ENCODE results near the gene ZNF775. TPM values are rescaled to one million over a fixed set of nuclear protein-coding genes. Genes with fewer than 3 reads are reported as not detected.
A peak's percentile ranks its signal among the peaks of the same experiment; 100 is the strongest.

Gene ZNF775
- polyA plus RNA-seq, 3 donors: 1.3 to 2.7 (median 1.4) TPM

GRCh38 chr7:150403376-150404171 is 24.4 kb downstream of the ZNF775 start:
- peak overlapping the region; percentile 95 for H3K4me2 ChIP-seq (replicated peaks; ENCODE audit: extremely low read depth, low read length, poor library complexity, severe bottlenecking)
- H3K79me2 ChIP-seq (ENCODE audit: insufficient read depth, low read length): no peaks in the 10 kb centered on the region
- H3K9ac ChIP-seq (ENCODE audit: insufficient read depth, low read length, poor library complexity, severe bottlenecking): no peak overlapping the region
- DNase-seq: no peak
- peak overlapping the region; percentile 95 for H2AFZ ChIP-seq (ENCODE audit: insufficient read depth, low read depth, low read length, poor library complexity, severe bottlenecking)
- Mint-ChIP-seq H3K36me3 (peaks cover 6 to 13% of the 10 kb centered on the region in 2 donors), H3K4me3 (peak overlapping the region; percentile 94 to 96), H3K27me3 (ENCODE audit: low read depth in 3 of 3) (peaks cover 1 to 5% (median 3%) of the 10 kb centered on the region in 3 donors), H3K27ac (peak overlapping the region in 1 of 7 donors; percentile 80), H3K4me1 (peaks cover 30% of the 10 kb centered on the region), H3K9me3 (no peaks in the 10 kb centered on the region)
- H3K4me1 ChIP-seq (ENCODE audit: control insufficient read depth in 1 of 2, insufficient read depth in 2 of 2, low read length in 2 of 2): peaks cover 26 to 33% of the 10 kb centered on the region in 2 donors
- no peak overlapping the region for H3K27ac ChIP-seq (ENCODE audit: low read depth in 1 of 2, low read length in 2 of 2)
- H3K4me3 ChIP-seq (replicated peaks in 1 of 3; ENCODE audit: low read depth in 2 of 3, low read length in 3 of 3): peak overlapping the region in 1 of 3 experiments; percentile 84
- 92% methylated on average over 13 of the region's 13 CpGs for WGBS (ENCODE audit: insufficient coverage)
- no peaks in the 10 kb centered on the region for H3K27me3 ChIP-seq (ENCODE audit: control insufficient read depth in 2 of 2, insufficient read depth in 2 of 2, low read length in 2 of 2)
- no peak for TF ChIP-seq CTCF (IDR thresholded peaks at IDR 0.05)
- no peaks in the 10 kb centered on the region for H3K9me3 ChIP-seq (replicated peaks in 1 of 2; ENCODE audit: control insufficient read depth in 1 of 2, insufficient read depth in 1 of 2, low read length in 2 of 2)
- intact Hi-C loops (cut with micrococcal nuclease): no loop called here
- H4K20me1 ChIP-seq (ENCODE audit: insufficient read depth, low read length): no peaks in the 10 kb centered on the region
- H3K36me3 ChIP-seq (replicated peaks in 1 of 2; ENCODE audit: control insufficient read depth in 1 of 2, insufficient read depth in 2 of 2, low read length in 2 of 2): peaks cover under 1 to 8% of the 10 kb centered on the region in 2 donors

- 23% methylated on average over 9 of the region's 16 CpGs for WGBS (ENCODE audit: insufficient coverage)
- intact Hi-C loops (cut with micrococcal nuclease): no loop called here
- peak overlapping the region; percentile 60 to 84 (median 63) for H3K4me3 ChIP-seq (replicated peaks in 1 of 3; ENCODE audit: low read depth in 2 of 3, low read length in 3 of 3)
- Mint-ChIP-seq H3K27ac (peak overlapping the region in 4 of 7 donors; percentile 19 to 80 (median 70)), H3K4me1 (peaks cover 30% of the 10 kb centered on the region), H3K4me3 (peak overlapping the region; percentile 94 to 96), H3K27me3 (ENCODE audit: low read depth in 3 of 3) (peaks cover 0 to 5% (median 1%) of the 10 kb centered on the region in 3 donors), H3K36me3 (peaks cover 0 to 11% of the 10 kb centered on the region in 2 donors), H3K9me3 (no peaks in the 10 kb centered on the region)
- peak overlapping the region in 1 of 2 donors; percentile 60 for H3K27ac ChIP-seq (ENCODE audit: low read depth in 1 of 2, low read length in 2 of 2)
- H2AFZ ChIP-seq (ENCODE audit: insufficient read depth, low read depth, low read length, poor library complexity, severe bottlenecking): peak overlapping the region; percentile 95
- H3K9me3 ChIP-seq (replicated peaks in 1 of 2; ENCODE audit: control insufficient read depth in 1 of 2, insufficient read depth in 1 of 2, low read length in 2 of 2): no peaks in the 10 kb centered on the region
- H4K20me1 ChIP-seq (ENCODE audit: insufficient read depth, low read length): no peaks in the 10 kb centered on the region
- peaks cover 26 to 33% of the 10 kb centered on the region in 2 donors for H3K4me1 ChIP-seq (ENCODE audit: control insufficient read depth in 1 of 2, insufficient read depth in 2 of 2, low read length in 2 of 2)
- peaks cover 0 to 1% of the 10 kb centered on the region in 2 donors for H3K36me3 ChIP-seq (replicated peaks in 1 of 2; ENCODE audit: control insufficient read depth in 1 of 2, insufficient read depth in 2 of 2, low read length in 2 of 2)
- H3K9ac ChIP-seq (ENCODE audit: insufficient read depth, low read length, poor library complexity, severe bottlenecking): peak overlapping the region; percentile 78
- no peak for DNase-seq
- no peaks in the 10 kb centered on the region for H3K27me3 ChIP-seq (ENCODE audit: control insufficient read depth in 2 of 2, insufficient read depth in 2 of 2, low read length in 2 of 2)
- H3K4me2 ChIP-seq (replicated peaks; ENCODE audit: extremely low read depth, low read length, poor library complexity, severe bottlenecking): peak overlapping the region; percentile 95
- no peak for TF ChIP-seq CTCF (IDR thresholded peaks at IDR 0.05)
- H3K79me2 ChIP-seq (ENCODE audit: insufficient read depth, low read length): no peaks in the 10 kb centered on the region
These were observed 25.2 kb downstream of the ZNF775 start for GRCh38 chr7:150404172-150404804.
